NCI-H510A (cell line): ENCODE results near the gene SIGLEC5.
A peak's percentile ranks its signal among the peaks of the same experiment; 100 is the strongest.

Experiments
- DNase-seq: peaks from one replicate; lab custom pipeline; 2025; lab: John Stamatoyannopoulos, UW

The SIGLEC5 gene

GRCh38 chr19:51628153-51628939 lies 1.9 kb downstream of the SIGLEC5 start:
- no peak for DNase-seq

GRCh38 chr19:51627491-51628138 lies 2.6 kb downstream of the SIGLEC5 start:
- no peak for DNase-seq

- DNase-seq, result no peak
Measured at GRCh38 chr19:51626675-51627074, 3.5 kb downstream of the SIGLEC5 start.

- no peak for DNase-seq
Measured at GRCh38 chr19:51621178-51621577, 9.0 kb downstream of the SIGLEC5 start.

GRCh38 chr19:51615991-51616390 lies 14.2 kb downstream of the SIGLEC5 start:
- DNase-seq, result no peak

- no peak for DNase-seq
Measured at GRCh38 chr19:51614789-51615188, 15.4 kb downstream of the SIGLEC5 start.

GRCh38 chr19:51610576-51610975 lies 19.6 kb downstream of the SIGLEC5 start:
- no peak for DNase-seq

- DNase-seq, result no peak
Measured at GRCh38 chr19:51607920-51608562, 22.2 kb downstream of the SIGLEC5 start.

- DNase-seq, result no peak
Measured at GRCh38 chr19:51607077-51607476, 23.1 kb downstream of the SIGLEC5 start.

- no peak for DNase-seq
Measured at GRCh38 chr19:51602189-51602854, 27.9 kb downstream of the SIGLEC5 start.

GRCh38 chr19:51600940-51601580 lies 29.1 kb downstream of the SIGLEC5 start:
- no peak for DNase-seq

- DNase-seq, result no peak
Measured at GRCh38 chr19:51599084-51599483, 31.1 kb downstream of the SIGLEC5 start.

GRCh38 chr19:51598159-51598915 lies 31.9 kb downstream of the SIGLEC5 start:
- no peak for DNase-seq

GRCh38 chr19:51595190-51596175 lies 34.7 kb downstream of the SIGLEC5 start:
- DNase-seq, result no peak

GRCh38 chr19:51594774-51595109 lies 35.5 kb downstream of the SIGLEC5 start:
- DNase-seq, result no peak

GRCh38 chr19:51593969-51594773 lies 36.0 kb downstream of the SIGLEC5 start:
- peak; percentile 77 for DNase-seq

GRCh38 chr19:51593138-51593890 lies 36.9 kb downstream of the SIGLEC5 start:
- no peak for DNase-seq

GRCh38 chr19:51592521-51592920 lies 37.7 kb downstream of the SIGLEC5 start:
- DNase-seq, result no peak

GRCh38 chr19:51590441-51590840 lies 39.8 kb downstream of the SIGLEC5 start:
- no peak for DNase-seq
